Body of pancreas (tissue), 4 donors: ENCODE results near the gene NOS1. TPM values are rescaled to one million over a fixed set of nuclear protein-coding genes. Genes with fewer than 3 reads are reported as not detected.
"Not testable (repeated sequence)": the region's sequence is repeated elsewhere in the genome, so short reads cannot be mapped to it uniquely, and the experiment has no call there.

Experiments used
- ATAC-seq: fragments of 150-250 bp; one replicate; pipeline ENCODE4 v1.9.1; 2016
- DNase-seq, 4 donors: peaks; one replicate each; pipeline ENCODE4 v3.0.0-alpha.2; 2019
- H3K27ac ChIP-seq, 4 donors: fragments of 200-600 bp; sonication (generic); 1 replicate in 3 of 4; 2 replicates in 1 of 4; pipeline versions ENCODE4 v1.5.1 to v1.6.1; 2016 to 2019; ENCODE audit warnings: mild to moderate bottlenecking in 1 of 4, mixed read lengths in 1 of 4, moderate library complexity in 1 of 4
- H3K27me3 ChIP-seq, 2 donors: fragments of 200-600 bp; sonication (generic); one replicate each; pipeline ENCODE4 v1.6.0; 2016; ENCODE audit warnings: mild to moderate bottlenecking in 1 of 2
- H3K36me3 ChIP-seq, 2 donors: fragments of 200-600 bp; sonication (generic); replicated peaks in 1 of 2; 2 replicates each; pipeline ENCODE4 v1.5.1; 2016; ENCODE audit warnings: low read depth in 2 of 2; ENCODE audit not compliant: insufficient read depth in 1 of 2
- H3K4me1 ChIP-seq: fragments of 200-600 bp; sonication (generic); one replicate; pipeline ENCODE4 v1.6.0; 2016
- H3K4me3 ChIP-seq, 2 donors: fragments of 200-600 bp; sonication (generic); 1 replicate in 1 of 2; 2 replicates in 1 of 2; pipeline ENCODE4 v1.5.1; 2016 to 2019
- H3K9me3 ChIP-seq, 3 donors: fragments of 200-600 bp; sonication (generic); 1 replicate in 2 of 3; 2 replicates in 1 of 3; pipeline ENCODE4 v1.5.1; 2016
- POLR2A ChIP-seq, 3 donors: fragments of 450-650 bp; IDR thresholded peaks; one replicate each; pipeline ENCODE4 v1.6.1; 2016; ENCODE audit warnings: antibody characterized with exemption in 3 of 3, mild to moderate bottlenecking in 2 of 3
- WGBS, 2 donors: methylation state at CpG; one replicate each; pipeline ENCODE4 v1.1.5; 2017; 5-methylcytosine and 5-hydroxymethylcytosine counted together
- intact Hi-C: fragments of 100-400 bp; cut with DNase I; formaldehyde crosslinking; loops from one replicate; pipeline ENCODE4 v1.15.1; 2023
- total RNA-seq, 2 donors: library from RNA; depleted of rRNA; stranded (reverse); fragments of >200 nt; gene quantifications; one replicate each; pipeline ENCODE4 v1.1.0, GENCODE V29; 2016
- TF ChIP-seq, protein P1 (sequence below), 7 experiments: fragments of 450-650 bp in 4 of 7; fragments of 200-600 bp in 3 of 7; sonication (generic) in 3 of 7; IDR thresholded peaks; one replicate each; pipeline ENCODE4 v1.5.1; 2016 to 2019; ENCODE audit warnings: antibody characterized with exemption in 7 of 7

Gene NOS1
- total RNA-seq, 2 donors from 2014 or later, result 0.78 to 12.9 TPM

DNA sequence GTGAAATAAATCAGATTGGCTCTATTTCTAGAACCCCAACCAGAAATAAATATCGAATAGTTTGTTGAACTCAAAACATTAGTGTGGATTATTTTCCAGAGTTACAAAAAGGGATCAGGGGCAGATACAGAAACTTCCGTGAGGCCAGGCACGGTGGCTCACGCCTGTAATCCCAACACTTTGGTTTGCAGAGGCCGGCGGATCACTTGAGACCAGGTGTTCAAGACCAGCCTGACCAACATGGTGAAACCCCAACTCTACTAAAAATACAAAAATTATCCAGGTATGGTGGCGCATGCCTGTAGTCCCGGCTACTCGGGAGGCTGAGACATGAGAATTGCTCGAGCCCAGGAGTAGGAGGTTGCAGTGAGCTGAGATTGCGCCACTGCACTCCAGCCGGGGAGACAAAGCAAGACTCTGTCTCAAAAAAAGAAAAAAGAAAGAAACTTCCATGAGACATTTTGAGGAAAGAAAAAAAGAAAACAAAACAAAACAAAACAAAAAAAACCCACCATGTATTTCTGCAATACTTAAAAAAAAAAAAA lies 173.2 kb downstream of the NOS1 start:
- ATAC-seq, result no peak
- Histone ChIP-seq H3K4me3 (no peak overlapping the region), H3K36me3 (peaks cover 0 to 5% of the 10 kb centered on the region in 2 donors), H3K4me1 (peaks cover 17% of the 10 kb centered on the region), H3K9me3 (no peaks in the 10 kb centered on the region), H3K27me3 (no peaks in the 10 kb centered on the region), H3K27ac (peak overlapping the region in 3 of 4 donors; percentile 42 to 86 (median 53))
- no peak for DNase-seq
- TF ChIP-seq, protein P1, sequence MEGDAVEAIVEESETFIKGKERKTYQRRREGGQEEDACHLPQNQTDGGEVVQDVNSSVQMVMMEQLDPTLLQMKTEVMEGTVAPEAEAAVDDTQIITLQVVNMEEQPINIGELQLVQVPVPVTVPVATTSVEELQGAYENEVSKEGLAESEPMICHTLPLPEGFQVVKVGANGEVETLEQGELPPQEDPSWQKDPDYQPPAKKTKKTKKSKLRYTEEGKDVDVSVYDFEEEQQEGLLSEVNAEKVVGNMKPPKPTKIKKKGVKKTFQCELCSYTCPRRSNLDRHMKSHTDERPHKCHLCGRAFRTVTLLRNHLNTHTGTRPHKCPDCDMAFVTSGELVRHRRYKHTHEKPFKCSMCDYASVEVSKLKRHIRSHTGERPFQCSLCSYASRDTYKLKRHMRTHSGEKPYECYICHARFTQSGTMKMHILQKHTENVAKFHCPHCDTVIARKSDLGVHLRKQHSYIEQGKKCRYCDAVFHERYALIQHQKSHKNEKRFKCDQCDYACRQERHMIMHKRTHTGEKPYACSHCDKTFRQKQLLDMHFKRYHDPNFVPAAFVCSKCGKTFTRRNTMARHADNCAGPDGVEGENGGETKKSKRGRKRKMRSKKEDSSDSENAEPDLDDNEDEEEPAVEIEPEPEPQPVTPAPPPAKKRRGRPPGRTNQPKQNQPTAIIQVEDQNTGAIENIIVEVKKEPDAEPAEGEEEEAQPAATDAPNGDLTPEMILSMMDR (IDR thresholded peaks at IDR 0.05), result no peak
- TF ChIP-seq POLR2A (IDR thresholded peaks at IDR 0.05), result no peak
- intact Hi-C loops, result no loop called here
- WGBS, 2 donors, result 72 to 83% methylated on average over 12 of the region's 12 CpGs

DNA sequence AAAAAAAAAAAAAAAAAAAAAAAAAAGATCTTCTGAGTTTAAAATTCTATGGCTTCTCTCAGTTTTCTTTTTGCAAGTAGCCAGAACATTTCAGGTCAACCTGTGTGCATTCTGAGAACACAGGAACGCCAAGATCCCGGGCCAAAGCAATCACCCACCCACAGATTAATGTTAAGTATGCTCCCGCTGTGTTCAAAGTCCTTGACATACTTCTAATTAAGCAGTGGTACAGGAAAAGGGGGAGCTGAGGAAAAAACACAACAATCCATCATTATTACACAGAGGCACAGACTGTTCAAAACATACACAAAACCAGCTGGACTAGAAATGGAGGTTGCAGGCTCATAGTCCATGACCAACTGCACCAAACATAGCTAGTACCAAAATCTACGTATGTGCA lies 174.0 kb downstream of the NOS1 start:
- peak; percentile 35 for ATAC-seq
- peaks cover 17% of the 10 kb centered on the region for H3K4me1 ChIP-seq
- no peak for TF ChIP-seq POLR2A (IDR thresholded peaks at IDR 0.05)
- TF ChIP-seq, protein P1 (IDR thresholded peaks at IDR 0.05), result no peak
- DNase-seq, result peak in 3 of 4 donors; percentile 27 to 40 (median 36)
- 24 to 34% methylated on average over 4 of the region's 4 CpGs for WGBS, 2 donors
- H3K4me3 ChIP-seq, result no peak overlapping the region
- no peaks in the 10 kb centered on the region for H3K27me3 ChIP-seq
- H3K27ac ChIP-seq, result peak overlapping the region in 3 of 4 donors; percentile 38 to 86 (median 53)
- intact Hi-C loops, result no loop called here
- peaks cover 0 to 5% of the 10 kb centered on the region in 2 donors for H3K36me3 ChIP-seq
- no peaks in the 10 kb centered on the region for H3K9me3 ChIP-seq

DNA sequence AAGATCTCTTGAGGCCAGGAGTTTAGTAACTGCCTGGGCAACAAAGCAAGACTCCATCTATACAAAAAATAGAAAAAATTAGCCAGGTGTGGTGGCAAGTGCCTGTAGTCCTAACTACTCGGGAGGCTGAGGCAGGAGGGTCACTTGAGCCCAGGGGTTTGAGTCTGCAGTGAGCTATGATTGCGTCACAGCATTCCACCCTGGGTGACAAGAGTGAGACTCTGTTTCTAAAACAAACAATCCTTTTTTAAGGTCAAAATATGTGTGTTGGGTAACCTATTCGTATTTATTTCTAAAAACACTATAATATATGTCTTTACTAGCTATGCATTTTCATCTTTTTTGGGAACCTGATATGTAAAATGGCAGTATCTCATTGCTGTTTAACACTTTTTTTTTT lies 178.6 kb downstream of the NOS1 start:
- intact Hi-C loops, result no loop called here
- ATAC-seq, result no peak
- Histone ChIP-seq H3K36me3 (peaks cover 0 to 12% of the 10 kb centered on the region in 2 donors), H3K27me3 (no peaks in the 10 kb centered on the region), H3K27ac (no peak overlapping the region), H3K4me3 (no peak overlapping the region), H3K9me3 (no peaks in the 10 kb centered on the region), H3K4me1 (no peaks in the 10 kb centered on the region)
- no peak for DNase-seq
- WGBS, 2 donors, result 86 to 88% methylated on average over 3 of the region's 3 CpGs
- TF ChIP-seq POLR2A (IDR thresholded peaks at IDR 0.05), result no peak
- TF ChIP-seq, protein P1 (IDR thresholded peaks at IDR 0.05), result no peak

DNA sequence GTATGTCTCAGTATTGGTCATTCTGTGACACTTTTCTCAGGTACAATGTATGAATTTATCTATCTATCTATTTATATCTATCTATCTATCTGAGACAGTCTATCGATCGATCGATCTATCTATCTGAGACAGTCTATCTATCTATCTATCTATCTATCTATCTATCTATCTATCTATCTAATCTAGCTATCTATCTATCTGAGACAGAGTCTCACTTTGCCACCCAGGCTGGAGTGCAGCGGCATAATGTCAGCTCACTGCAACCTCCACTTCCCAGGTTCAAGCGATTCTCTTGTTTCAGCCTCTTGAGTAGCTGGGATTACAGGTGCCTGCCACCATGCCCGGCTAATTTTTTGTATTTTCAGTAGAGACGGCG lies 180.0 kb downstream of the NOS1 start:
- H3K27ac ChIP-seq, H3K27me3 ChIP-seq, DNase-seq, intact Hi-C loops, H3K4me3 ChIP-seq, ATAC-seq, H3K9me3 ChIP-seq, H3K4me1 ChIP-seq: not testable (repeated sequence)
- peaks cover 0 to 14% of the 10 kb centered on the region in 2 donors for H3K36me3 ChIP-seq
- WGBS, 2 donors, result 91 to 97% methylated on average over 8 of the region's 8 CpGs

DNA sequence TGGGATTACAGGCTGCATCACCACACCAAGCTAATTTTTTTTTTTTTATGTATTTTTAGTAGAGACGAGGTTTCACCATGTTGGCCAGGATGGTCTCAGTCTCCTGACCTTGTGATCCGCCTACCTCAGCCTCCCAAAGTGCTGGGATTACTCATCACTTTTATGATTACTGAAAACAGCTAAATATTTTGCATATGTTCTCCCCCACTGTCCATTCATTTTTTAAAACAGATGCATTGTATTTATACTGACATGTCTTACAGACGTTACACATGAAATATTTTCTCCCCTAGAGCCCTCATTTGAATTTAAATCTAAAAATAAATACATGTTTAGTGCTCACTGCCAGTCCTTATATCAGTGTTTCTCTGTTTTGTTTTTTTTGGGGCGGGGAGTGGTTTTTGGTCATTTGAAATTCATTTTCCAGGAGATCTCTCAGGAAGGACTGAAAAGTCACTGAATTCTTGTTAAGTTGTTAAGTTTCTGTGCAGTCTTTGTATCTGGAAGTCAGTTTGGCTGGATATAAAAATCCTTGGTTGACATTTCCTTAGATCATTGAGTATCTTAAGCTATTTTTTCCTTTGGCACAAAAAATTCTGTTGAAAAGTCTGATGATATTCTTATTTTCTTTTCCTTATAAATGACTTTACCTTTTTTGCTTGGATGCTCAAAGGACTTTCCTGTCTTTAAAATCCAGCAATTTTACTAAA lies 180.5 kb downstream of the NOS1 start:
- H3K27me3 ChIP-seq, result no peaks in the 10 kb centered on the region
- TF ChIP-seq POLR2A (IDR thresholded peaks at IDR 0.05), result no peak
- TF ChIP-seq, protein P1 (IDR thresholded peaks at IDR 0.05), result no peak
- no peaks in the 10 kb centered on the region for H3K4me1 ChIP-seq
- DNase-seq, result no peak
- peaks cover 0 to 12% of the 10 kb centered on the region in 2 donors for H3K36me3 ChIP-seq
- H3K9me3 ChIP-seq, result no peaks in the 10 kb centered on the region
- ATAC-seq, result no peak
- 77 to 89% methylated on average over 4 of the region's 4 CpGs for whole genome bisulfite sequencing, 2 donors
- H3K4me3 ChIP-seq, result no peak overlapping the region
- intact Hi-C loops, result no loop called here
- H3K27ac ChIP-seq, result no peak overlapping the region
